ENCODE measurements around the gene LUZP2.

DNA sequence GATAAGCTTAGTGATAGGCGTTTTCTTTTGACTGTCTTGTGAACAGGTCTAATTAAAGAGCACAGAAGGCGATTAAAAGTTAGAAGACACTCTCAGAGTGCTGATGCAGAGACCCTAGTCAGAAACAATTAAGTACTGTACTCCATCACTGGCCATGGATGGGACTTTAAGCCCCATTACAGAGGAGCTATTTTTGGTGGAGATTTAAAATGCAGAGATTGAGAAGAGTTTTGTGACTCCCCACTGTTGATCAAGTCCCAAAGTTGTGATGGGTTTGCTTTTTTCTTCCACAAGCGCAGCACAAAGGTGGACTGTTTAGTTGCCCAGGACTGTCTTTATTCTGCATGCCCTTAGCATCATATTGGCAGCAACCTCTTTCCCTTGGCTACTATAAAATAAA is 978 bp downstream of the LUZP2 start:
- no peak for TF ChIP-seq CTCF (IDR thresholded peaks at IDR 0.05; ENCODE audit: poor library complexity, severe bottlenecking)
- TF ChIP-seq EZH2 (IDR thresholded peaks at IDR 0.05; ENCODE audit: borderline replicate concordance, insufficient read depth, low read length, poor library complexity, severe bottlenecking) = no peak
- TF ChIP-seq POLR2AphosphoS5 (IDR thresholded peaks at IDR 0.05) = no peak

All from neural cell (in vitro differentiated cells).